PFSK-1 (cell line): ENCODE results near the gene MET.

Experiments
- FOXP2 ChIP-seq: optimal IDR thresholded peaks from 2 replicates; pipeline ENCODE3; 2011; ENCODE audit warnings: borderline replicate concordance, control low read depth, inconsistent platforms; ENCODE audit not compliant: insufficient read depth; ENCODE audit errors: extremely low read length, extremely low read depth
- POLR2AphosphoS5 ChIP-seq: IDR thresholded peaks from 2 replicates; pipeline ENCODE4 v1.6.1; 2012; ENCODE audit warnings: low read depth, mild to moderate bottlenecking, control low read depth, low read length, moderate library complexity
- SIN3A ChIP-seq: IDR thresholded peaks from 2 replicates; pipeline ENCODE4 v1.6.1; 2012; ENCODE audit warnings: mild to moderate bottlenecking, low read length, moderate library complexity, borderline replicate concordance; ENCODE audit not compliant: insufficient read depth

- TF ChIP-seq FOXP2 (no peak), POLR2AphosphoS5 (no peak), SIN3A (no peak)
Measured at GRCh38 chr7:116709336-116709735, 37.3 kb downstream of the MET start.
